ENCODE measurements around the gene BSND.
"Not testable (repeated sequence)": the region's sequence is repeated elsewhere in the genome, so short reads cannot be mapped to it uniquely, and the experiment has no call there.

The BSND gene

DNA sequence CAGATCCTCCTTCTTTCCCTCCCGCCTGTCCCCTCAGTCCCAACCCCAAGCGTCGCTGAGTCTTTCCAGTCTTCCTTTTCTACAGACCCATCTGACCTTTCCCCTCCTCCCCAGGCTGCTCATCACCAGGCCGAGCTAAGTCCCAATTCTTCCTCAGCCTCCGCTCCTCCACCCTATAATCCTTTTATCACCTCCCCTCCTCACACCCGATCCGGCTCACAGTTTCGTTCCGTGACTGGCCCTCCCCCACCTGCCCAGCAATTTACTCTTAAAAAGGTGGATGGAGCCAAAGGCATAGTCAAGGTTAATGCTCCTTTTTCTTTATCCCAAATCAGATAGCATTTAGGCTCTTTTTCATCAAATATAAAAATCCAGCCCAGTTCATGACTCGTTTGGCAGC is 25.4 kb downstream of the BSND start:
- DNase-seq: not testable (repeated sequence)

GRCh38 chr1:55026682-55027081 is 27.9 kb downstream of the BSND start:
- not testable (repeated sequence) for DNase-seq

DNA sequence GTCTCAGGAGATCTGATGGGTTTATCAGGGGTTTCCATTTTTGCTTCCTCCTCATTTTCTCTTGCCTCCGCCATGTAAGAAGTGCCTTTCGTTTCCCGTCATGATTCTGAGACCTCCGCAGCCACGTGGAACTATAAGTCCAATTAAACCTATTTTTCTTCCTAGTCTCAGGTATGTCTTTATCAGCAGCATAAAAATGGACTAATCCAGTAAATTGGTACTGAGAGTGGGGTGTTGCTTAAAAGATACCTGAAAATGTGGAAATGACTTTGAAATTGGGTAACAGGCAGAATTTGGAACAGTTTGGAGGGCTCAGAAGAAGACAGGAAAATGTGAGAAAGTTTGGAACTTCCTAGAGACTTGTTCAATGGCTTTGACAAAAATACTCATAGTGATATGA is 32.4 kb downstream of the BSND start:
- DNase-seq: not testable (repeated sequence)

DNA sequence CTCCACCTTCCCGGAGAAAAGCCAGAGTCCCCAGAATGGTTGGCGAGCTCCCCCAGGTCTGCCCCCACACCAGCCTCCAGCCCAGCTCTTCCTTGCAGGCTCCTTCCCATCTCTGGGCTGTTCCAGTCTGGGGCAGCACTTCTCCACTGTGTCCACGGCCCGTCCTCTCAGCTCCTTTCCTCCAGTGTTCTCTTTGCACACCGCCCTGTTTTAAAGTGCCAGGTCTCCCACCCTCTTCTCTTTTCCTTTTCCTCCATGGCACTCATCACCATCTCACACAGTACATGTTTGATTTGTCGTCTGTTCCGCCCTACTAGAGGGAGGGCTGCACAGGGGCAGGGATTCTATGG is 34.5 kb downstream of the BSND start:
- DNase-seq: no peak

GRCh38 chr1:55034476-55035133 is 35.9 kb downstream of the BSND start:
- DNase-seq: no peak

GRCh38 chr1:55035904-55036303 is 37.2 kb downstream of the BSND start:
- DNase-seq: no peak

- no peak for DNase-seq
Observed at GRCh38 chr1:55037733-55038551, 39.2 kb downstream of the BSND start.

GRCh38 chr1:55038552-55038838 is 39.8 kb downstream of the BSND start:
- DNase-seq: no peak

- no peak for DNase-seq
Observed at GRCh38 chr1:55038974-55039341, 40.2 kb downstream of the BSND start.

- DNase-seq: no peak
Observed at GRCh38 chr1:55039342-55040082, 40.8 kb downstream of the BSND start, which contains the start of gene PCSK9. Gene PCSK9 (plus strand): TSS chr1:55039548. CDS start chr1:55039838, 290 bp downstream.

DNA sequence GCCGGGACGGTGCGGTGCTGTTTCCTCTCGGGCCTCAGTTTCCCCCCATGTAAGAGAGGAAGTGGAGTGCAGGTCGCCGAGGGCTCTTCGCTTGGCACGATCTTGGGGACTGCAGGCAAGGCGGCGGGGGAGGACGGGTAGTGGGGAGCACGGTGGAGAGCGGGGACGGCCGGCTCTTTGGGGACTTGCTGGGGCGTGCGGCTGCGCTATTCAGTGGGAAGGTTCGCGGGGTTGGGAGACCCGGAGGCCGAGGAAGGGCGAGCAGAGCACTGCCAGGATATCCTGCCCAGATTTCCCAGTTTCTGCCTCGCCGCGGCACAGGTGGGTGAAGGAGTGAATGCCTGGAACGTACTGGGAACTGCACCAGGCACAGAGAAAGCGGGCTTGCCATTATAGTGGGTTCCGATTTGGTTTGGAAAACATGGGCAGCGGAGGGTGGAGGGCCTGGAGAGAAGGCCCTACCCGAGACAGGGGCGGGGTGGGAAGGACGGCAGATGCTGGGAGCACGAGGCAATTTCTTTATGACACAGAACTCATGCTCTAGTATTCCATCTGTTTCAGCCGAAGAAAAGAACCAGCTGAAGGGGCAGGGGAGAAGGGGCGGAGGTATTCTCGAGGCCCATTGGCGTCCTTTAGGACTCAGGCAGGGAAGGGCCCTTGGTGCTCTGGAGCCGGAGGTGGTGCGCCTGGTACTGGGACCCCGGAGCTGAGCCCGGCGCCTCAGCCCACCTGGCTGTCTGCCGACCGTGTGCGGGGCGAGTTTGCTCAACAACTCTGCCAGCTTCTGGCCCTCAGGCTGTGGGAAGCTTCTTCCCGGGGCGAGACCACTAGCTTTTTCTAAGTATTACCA is 41.6 kb downstream of the BSND start:
- no peak for DNase-seq

DNA sequence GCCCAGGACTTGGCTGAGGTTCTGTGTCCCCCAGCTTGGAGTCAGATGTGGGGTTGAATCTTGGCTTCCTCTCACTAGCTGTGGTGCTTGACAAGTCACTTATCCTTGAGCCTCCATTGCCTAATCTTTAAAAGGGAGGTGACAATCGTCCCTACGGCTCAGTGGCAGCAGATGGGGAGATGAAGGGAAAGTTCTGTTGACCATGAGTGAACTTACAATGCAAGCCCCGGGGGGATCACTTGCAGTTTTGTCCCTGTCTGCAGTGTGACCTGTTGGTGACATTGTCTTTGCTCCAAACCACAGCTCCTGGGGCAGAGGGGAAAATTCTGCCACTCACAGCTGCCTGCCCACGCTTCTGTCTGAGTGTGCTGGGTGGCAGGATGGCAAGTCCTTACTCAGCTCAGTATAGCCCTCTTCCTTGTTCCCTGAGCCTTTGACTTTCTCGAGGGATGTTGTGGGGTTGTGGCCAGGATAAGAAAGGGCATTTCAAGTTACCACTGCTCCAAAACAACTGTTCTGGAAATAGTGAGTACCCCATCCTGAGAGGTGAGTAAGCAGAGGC is 42.3 kb downstream of the BSND start:
- DNase-seq: no peak

GRCh38 chr1:55041613-55042012 is 42.9 kb downstream of the BSND start:
- DNase-seq: no peak

- no peak for DNase-seq
Observed at GRCh38 chr1:55043011-55043410, 44.3 kb downstream of the BSND start.

DNA sequence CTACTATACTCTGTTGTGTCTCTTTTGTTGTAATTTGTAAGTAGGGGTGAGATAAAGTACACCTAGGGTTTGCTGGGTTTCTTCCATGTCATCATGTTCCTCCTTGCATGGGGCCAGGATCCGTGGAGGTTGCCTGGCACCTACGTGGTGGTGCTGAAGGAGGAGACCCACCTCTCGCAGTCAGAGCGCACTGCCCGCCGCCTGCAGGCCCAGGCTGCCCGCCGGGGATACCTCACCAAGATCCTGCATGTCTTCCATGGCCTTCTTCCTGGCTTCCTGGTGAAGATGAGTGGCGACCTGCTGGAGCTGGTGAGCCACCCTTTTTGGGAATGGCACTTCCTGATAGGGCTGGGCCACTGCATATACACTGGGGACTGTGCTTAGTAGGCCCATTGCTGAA is 45.0 kb downstream of the BSND start:
- DNase-seq: no peak

- no peak for DNase-seq
Observed at GRCh38 chr1:55044617-55045397, 46.1 kb downstream of the BSND start.

GRCh38 chr1:55045430-55045829 is 46.7 kb downstream of the BSND start:
- DNase-seq: no peak

- DNase-seq: no peak
Observed at GRCh38 chr1:55046871-55047270, 48.1 kb downstream of the BSND start.

DNA sequence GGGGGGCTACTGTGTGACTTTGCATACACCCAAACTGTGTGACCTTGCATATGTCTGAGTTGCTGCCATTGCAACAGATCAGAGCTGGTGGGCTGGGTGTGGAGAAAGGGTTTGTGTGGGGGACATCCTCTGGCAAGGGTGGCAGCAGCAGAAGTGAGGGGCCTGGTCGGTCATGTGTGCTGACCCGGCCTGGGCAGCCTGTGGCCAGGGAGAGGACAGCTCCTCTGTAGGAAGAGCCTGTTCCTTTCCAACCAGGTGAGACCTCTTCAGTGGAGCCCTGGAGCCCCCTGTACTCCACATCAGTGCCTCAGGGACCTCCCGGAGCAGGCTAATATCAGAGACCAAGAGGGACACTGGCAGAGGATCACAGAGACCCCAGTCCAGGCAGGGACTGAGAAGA is 48.9 kb downstream of the BSND start:
- DNase-seq: no peak

DNA sequence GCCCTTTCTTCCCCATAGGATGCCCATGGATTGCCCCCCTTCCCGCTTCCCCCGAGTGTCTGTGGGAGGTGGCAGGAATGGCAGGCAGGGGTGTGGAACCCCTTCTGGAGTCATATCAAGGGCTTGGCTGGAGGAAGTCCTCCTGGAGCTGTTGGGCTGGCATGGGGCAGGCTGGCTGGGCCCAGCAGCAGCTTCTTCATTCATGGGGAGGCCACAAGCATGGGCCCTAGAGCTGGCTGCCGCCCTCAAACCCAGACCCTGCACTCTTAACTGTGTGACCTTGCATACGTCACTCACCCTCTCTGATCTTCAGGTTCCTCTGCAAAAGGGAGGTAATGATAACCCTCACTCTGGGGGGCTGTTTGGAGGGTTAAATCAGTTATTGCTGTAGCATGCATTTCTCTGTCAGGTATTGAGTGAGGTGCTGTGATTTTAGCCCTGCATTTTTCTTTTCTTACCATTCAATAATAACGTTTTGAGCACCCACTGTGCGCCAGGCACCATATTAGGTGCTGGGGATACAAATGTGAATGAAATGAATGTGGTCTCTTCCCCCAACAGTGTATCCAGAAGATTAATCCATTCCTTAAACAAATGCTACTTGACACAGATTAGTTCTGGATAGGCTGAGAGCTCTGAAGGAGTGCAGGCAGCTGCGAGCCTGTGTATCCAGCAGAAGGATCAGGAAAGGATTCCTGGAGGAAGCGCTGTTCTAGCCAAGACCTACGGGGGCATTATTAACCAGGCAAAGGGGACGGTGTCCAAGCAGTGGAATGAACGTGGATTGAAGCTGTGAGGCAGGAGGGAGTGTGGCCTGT is 49.9 kb downstream of the BSND start:
- no peak for DNase-seq

Data from T-helper 9 cell (primary cell).